ENCODE results near the gene CEP68.

The CEP68 gene

GRCh38 chr2:65059071-65059470, 2.9 kb downstream of the CEP68 start:
- no peak for DNase-seq

- no peak for DNase-seq
Observed at GRCh38 chr2:65061146-65061909, 5.1 kb downstream of the CEP68 start.

DNA sequence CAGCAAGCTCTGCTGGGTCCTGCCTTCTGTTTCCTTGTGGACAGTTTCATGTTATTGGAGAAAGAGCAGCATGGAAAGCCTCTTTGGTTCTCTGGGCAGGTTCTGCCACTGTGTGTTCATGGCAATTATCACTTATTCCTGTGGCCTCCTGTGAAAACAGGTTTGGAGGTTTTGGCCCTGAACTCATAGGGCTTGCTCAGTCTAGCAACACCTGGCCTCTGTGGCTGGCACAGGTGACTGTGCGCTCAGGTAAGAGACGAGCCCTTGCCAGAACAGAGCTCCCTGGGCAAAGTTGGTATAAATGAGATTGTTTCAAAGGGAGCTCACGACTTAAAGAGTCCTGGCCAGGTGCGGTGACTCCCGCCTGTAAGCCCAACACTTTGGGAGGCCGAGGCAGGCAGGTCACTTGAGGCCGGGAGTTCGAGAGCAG, 5.7 kb downstream of the CEP68 start:
- no peak for DNase-seq

DNA sequence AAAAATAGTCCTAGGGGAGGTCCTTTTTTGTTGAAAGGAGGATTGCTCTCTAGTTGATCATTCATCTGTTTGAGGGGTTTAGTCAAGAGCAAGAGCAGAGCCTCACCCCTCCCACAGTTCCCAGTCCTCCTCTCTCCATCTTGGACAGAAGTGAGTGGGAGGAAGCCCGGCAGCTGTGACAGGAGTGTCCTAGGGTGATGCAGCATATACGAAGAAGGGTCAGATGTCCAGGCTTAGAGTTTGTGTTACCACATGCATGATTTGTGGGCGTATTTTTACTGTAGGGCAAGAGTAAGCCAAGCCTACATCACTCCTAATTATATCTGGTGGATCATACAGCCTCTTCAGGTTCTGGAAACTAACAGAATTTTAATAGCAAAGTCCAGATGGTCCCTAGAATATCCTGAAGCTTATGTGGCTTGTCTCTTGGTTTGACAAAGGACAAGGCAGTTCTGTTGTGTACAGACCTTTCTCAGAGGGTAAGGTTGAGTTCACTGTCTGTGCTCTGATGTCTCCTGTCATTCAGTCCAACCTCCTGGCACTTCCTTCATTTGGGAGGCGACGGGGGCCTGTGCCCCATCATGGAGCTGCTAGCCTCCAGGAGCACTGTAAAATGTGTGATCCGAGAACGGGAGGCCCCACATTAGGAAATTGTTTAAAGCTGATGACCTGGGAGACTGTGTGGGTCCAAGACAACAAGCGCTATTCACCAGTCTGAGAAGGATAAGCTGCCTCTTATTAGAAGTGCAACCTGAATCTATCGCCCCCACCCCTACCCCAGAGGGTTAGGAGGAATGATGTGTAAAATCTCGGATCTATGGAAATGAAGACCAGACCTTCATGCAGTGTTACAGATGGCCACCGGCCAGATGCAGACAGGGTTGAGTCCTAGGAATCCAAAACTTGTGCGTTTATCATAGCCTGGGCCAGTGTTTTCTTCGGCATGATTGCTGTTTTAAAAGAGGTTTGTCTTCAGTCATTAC, 6.9 kb downstream of the CEP68 start:
- no peak for DNase-seq

GRCh38 chr2:65064728-65065552, 8.7 kb downstream of the CEP68 start:
- peak; percentile 96 for DNase-seq

GRCh38 chr2:65067806-65068553, 11.8 kb downstream of the CEP68 start:
- DNase-seq = no peak

- no peak for DNase-seq
Observed at GRCh38 chr2:65069439-65069824, 13.2 kb downstream of the CEP68 start.

DNA sequence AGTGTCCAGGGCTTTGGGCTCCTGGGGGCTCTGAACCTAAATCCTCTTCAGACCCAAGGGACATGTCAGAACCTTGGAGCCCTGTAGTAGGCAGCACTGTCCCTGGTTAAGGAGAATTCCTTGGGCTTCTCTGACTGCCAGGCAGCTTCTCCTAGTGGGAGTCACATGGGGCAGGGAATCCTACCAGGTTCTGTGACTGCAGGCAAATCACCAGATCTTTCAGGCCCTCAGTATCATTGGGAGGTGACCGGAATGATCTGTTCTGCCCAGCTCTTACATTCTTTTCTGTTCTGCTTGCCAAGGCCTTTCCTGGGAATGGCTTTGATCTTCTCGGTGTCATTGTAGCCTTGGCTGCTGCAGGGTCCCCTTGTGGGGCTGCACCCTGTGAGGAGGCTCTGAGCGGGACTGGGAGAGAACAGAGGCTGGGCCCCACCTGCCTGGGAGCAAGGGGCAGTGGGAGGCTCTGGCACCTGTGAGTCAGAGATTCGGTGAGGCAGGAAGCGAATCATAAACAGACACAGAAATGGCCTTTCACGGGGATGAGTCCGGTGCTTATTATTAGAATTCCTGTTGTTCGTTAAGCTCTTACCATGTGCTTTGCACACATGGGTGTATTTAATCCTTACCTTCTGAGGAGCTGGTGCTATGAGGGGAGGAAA, 14.1 kb downstream of the CEP68 start:
- DNase-seq = no peak

- no peak for DNase-seq
Observed at GRCh38 chr2:65070856-65071255, 14.6 kb downstream of the CEP68 start.

DNA sequence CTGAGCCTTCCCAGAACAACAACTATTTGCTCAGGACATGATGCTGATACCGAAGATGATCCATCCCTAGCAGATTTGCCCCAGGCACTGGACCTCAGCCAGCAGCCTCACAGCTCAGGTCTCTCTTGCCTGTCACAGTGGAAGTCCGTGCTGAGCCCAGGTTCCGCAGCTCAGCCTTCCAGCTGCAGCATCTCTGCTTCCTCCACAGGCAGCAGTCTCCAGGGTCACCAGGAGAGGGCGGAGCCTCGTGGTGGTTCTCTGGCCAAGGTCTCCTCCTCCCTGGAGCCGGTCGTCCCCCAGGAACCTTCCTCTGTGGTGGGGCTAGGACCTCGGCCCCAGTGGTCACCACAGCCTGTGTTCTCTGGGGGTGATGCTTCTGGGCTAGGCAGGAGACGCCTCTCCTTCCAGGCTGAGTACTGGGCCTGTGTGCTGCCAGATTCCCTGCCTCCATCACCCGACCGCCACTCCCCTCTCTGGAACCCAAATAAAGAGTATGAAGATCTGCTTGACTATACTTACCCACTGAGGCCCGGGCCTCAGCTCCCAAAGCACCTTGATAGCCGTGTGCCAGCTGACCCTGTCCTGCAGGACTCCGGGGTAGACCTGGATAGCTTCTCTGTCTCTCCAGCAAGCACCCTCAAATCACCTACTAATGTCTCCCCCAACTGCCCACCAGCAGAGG, 15.4 kb downstream of the CEP68 start:
- DNase-seq = no peak

DNA sequence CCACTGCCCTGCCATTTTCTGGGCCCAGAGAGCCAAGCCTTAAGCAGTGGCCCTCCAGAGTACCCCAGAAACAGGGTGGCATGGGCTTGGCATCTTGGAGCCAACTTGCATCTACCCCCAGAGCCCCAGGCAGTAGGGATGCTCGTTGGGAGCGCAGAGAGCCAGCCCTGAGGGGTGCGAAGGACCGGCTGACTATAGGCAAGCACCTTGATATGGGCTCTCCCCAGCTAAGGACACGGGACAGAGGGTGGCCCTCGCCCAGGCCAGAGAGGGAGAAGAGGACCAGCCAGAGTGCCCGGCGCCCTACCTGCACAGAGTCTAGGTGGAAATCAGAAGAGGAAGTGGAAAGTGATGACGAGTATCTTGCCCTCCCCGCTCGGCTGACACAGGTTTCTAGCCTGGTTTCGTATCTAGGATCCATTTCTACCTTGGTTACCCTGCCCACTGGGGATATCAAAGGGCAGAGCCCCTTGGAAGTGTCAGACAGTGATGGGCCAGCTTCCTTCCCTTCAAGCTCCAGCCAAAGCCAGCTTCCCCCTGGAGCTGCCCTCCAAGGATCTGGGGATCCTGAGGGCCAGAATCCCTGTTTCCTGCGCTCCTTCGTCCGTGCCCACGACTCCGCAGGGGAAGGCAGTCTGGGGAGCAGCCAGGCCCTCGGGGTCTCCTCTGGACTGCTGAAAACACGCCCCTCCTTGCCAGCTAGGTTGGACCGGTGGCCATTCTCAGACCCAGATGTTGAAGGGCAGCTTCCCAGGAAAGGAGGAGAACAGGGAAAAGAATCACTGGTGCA, 16.2 kb downstream of the CEP68 start:
- no peak for DNase-seq

DNA sequence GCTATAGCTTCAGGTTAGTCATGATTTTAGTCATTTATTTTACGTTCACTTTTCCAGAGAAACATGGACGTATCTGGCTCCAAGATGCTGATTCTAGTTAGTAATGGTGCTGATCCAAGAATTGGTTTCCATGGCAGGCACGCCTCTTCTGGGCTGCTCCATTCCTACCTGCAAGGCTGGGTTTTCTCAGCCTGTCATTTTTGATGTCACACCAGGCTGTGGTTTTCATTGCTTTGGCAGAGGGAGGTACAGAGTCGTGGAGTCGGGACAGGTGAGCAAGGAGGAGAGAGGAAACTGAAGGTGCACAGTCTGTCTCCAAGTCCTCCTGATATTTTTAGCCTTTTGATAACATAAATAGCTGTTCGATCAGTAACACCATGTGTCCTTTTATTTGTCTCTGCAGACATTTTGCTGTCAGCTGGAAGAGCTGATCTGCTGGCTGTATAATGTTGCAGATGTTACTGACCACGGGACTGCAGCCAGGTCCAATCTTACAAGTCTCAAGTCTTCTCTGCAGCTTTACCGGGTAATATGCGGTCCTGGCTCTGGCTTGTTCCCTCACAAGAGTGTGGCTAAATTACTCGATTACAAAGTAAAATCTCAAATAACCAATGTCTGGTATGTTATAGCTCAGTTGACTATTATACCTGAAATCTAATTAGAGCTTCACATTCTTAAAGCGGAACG, 17.8 kb downstream of the CEP68 start:
- no peak for DNase-seq

- no peak for DNase-seq
Observed at GRCh38 chr2:65075176-65075575, 19.0 kb downstream of the CEP68 start.

GRCh38 chr2:65075605-65076344, 19.6 kb downstream of the CEP68 start:
- DNase-seq = no peak

DNA sequence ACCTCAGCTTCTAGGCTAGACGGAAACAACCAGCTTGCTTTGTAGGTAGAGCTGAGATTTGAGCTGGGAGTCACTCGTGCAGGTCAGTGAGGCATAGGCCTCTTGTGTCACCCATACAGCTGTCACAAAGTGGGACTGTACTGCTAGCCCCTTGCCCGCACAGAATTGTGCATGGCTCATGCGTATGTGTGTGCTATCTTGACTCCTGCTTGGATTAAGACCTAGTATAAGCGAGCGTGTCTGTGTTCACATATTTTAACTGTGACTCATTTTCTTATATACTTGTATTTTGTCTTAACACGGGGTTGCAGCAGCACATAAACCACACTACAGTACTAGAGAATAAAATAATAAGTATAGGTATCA, 20.1 kb downstream of the CEP68 start:
- no peak for DNase-seq

- no peak for DNase-seq
Observed at GRCh38 chr2:65077898-65078297, 21.7 kb downstream of the CEP68 start.

DNA sequence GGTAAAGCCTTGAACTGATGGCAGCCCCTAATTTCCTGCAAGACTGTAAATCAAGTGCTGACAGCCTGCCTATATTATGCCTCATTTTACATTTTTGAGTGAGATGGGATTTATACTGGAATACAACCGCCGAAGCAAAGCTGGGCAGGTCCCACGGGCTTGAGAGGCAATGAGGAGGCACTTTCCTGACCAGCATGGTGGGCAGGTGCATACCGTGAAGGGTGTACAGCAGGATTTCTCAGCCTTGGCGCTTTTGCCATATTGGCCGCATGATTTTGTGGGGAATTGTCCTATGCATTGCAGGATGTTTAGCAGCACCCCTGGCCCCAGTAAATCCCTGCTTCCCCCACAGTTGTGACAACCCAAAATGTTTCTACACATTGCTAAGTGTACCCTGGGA, 22.8 kb downstream of the CEP68 start:
- no peak for DNase-seq

DNA sequence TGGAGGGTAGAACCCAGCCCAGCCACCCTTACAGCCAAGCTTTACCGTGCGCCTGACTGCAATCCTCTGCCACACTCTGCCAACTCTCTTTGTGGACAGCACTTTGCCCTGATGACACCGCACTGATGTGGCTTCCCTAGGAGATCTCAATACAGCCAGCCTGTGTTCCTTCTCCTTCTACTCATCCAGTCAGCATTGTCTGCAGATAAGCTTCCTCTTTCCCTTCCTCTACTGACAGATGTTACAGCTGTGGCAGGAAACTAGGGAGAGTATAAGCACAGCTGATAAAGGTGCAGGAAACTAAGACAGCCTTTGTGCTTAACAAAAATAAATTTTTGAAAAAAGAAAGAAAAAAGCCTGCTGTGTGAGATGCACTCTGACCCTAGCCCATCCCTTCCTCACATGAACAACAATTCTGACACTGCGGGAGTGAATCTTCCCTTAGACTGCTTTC, 25.0 kb downstream of the CEP68 start:
- DNase-seq = no peak

DNA sequence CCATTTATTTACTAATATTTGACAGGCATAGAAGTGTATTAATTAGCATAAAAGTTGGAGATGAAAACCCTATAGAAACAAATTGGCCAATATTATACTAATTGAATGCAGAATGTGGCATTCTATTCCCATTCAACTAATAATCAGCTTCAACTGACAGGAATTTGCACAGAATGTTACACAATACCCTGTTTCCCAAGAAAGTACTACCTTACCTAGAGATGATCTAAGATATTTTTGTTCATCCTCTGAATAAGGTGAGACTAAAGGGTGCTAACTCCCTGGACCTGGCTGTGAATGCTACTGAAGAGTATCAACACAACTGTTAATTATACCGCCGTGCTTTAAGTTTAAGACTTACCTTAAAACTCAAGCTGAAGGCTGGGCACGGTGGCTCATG, 28.9 kb downstream of the CEP68 start:
- no peak for DNase-seq
